ENCODE results near the gene MPP4. TPM values are rescaled to one million over a fixed set of nuclear protein-coding genes. Genes with fewer than 3 reads are reported as not detected.

Gene MPP4
- total and polyA plus RNA-seq, 9 of the 15 experiments (the other 6 are each of a cell fraction or from before 2014, with no cell fraction given), result 0.03 to 0.08 TPM; not detected in 7

DNA sequence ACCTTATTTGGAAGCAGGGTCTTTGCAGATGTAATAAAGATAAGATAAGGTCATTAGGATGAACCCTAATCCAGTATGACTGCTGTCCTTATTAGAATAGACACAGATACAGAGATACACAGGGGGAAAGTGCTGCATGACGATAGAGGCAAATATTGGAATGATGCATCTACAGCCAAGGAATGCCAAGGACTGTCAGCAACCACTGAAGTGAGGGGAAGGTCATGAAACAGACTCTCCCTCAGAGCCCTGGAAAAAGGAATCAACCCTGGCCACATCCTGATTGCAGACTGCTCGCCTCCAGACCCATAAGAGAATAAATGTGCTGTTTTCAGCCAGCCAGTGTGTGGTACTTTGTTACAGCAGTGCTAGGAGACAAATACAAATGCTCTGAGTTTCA is 69.9 kb downstream of the MPP4 start (continued):
- TF ChIP-seq ZBTB33 (CRISPR knock-in tag; IDR thresholded peaks at IDR 0.05), result no peak

DNA sequence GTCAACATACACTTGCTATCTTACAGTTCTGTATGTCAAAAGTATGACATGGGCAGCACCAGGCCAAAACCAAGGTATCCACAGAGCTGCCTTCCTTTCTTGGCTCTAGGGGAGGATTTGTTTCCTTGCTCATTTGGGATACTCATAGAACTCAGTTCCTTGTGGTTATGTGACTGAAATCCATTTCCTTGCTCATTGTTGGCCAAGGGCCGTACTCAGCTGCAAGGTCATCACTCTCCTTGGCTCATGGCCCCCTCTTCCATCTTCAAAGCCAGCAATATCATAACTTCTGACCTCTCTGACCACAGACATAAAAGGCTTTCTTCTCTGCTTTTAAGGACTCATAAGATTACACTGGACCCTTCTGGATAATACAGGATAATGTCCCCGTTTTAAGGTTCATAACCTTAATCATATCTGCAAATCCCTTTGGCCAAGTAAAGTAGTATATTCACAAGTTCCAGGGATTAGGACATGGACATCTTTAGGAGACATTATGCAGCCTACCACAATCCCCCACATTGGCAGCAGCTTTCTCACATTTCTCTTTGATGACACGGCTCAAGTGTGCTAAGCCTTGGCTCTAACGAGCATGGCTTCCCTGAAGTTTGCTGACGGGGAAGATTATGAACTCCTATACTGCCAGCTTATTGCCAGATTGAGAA is 76.0 kb downstream of the MPP4 start:
- Histone ChIP-seq H3K36me3 (ENCODE audit: control insufficient read depth, insufficient read depth, low read length) (0 out of 3 replicates have a peak, but pooled peaks cover 3% of the 10 kb centered on the region), H2AFZ (ENCODE audit: low read depth, low read length) (no peak overlapping the region), H4K20me1 (replicated peaks; ENCODE audit: control insufficient read depth, insufficient read depth, low read length) (no peaks in the 10 kb centered on the region), H3K79me2 (ENCODE audit: control insufficient read depth, insufficient read depth, low read length) (no peaks in the 10 kb centered on the region), H3K9ac (ENCODE audit: insufficient read depth in 1 of 2, low read depth in 2 of 2, low read length in 2 of 2) (no peak overlapping the region), H3K4me3 (no peak overlapping the region), H3K9me1 (ENCODE audit: control insufficient read depth, insufficient read depth, low read length) (no peaks in the 10 kb centered on the region), H3K9me3 (replicated peaks; ENCODE audit: control insufficient read depth, insufficient read depth, low read depth, low read length) (no peaks in the 10 kb centered on the region), H3K4me2 (ENCODE audit: insufficient read depth, low read length) (no peak overlapping the region), H3K27ac (ENCODE audit: extremely low read depth, low read depth, low read length) (no peak overlapping the region), H3K27me3 (ENCODE audit: control insufficient read depth in 2 of 2, insufficient read depth in 2 of 2, low read length in 2 of 2) (no peaks in the 10 kb centered on the region), H3K4me1 (replicated peaks in 1 of 2; ENCODE audit: control insufficient read depth in 2 of 2, insufficient read depth in 2 of 2, low read length in 2 of 2) (peaks cover 0 to 7% of the 10 kb centered on the region in 2 experiments; a peak in 2 of 5 replicates)
- in situ Hi-C loops (cut with MboI), result no loop called here
- whole genome bisulfite sequencing (ENCODE audit: insufficient coverage, low coverage, missing lambda C conversion rate), result 62% methylated on average over 5 of the region's 5 CpGs
- no peak for DNase-seq (ENCODE audit: extremely low read depth in 1 of 4, low spot score in 3 of 4)
- no peak for FAIRE-seq
- intact Hi-C loops (cut with micrococcal nuclease), result no loop called here
- ChIA-PET CTCF (ENCODE audit: low intra/inter-chr PET ratio) (no interaction called here), POLR2A (interaction anchor here (0.9 kb wide), 1 partner anchor 10 kb away, joined by 3 read pairs; no protein-coding TSS in a partner anchor)
- no TSS peak for BruUV-seq (replicated peaks)
- ATAC-seq, result no peak
- TF ChIP-seq NFRKB (IDR thresholded peaks at IDR 0.05; ENCODE audit: low read depth) (no peak), MCM7 (IDR thresholded peaks at IDR 0.05) (no peak), RAD51 (IDR thresholded peaks at IDR 0.05; ENCODE audit: borderline replicate concordance, low read depth) (no peak), STAT5A (IDR thresholded peaks at IDR 0.05; ENCODE audit: borderline replicate concordance, low read length) (no peak), ZNF76 (CRISPR knock-in tag; IDR thresholded peaks at IDR 0.05; ENCODE audit: borderline replicate concordance) (no peak), SOX6 (IDR thresholded peaks at IDR 0.05) (no peak), ZNF146 (CRISPR knock-in tag; IDR thresholded peaks at IDR 0.05; ENCODE audit: unreplicated experiment) (no peak), ZNF639 (CRISPR knock-in tag; conservative IDR thresholded peaks at IDR 0.05 in 1 of 2, IDR thresholded peaks at IDR 0.05 in 1 of 2) (no peak), HDAC1 (IDR thresholded peaks at IDR 0.05) (no peak), OTX1 (CRISPR knock-in tag; IDR thresholded peaks at IDR 0.05) (no peak), CBFA2T3 (IDR thresholded peaks at IDR 0.05) (no peak), STAG1 (CRISPR knock-in tag; IDR thresholded peaks at IDR 0.05; ENCODE audit: borderline replicate concordance) (no peak)
- TF ChIP-seq, protein P1, sequence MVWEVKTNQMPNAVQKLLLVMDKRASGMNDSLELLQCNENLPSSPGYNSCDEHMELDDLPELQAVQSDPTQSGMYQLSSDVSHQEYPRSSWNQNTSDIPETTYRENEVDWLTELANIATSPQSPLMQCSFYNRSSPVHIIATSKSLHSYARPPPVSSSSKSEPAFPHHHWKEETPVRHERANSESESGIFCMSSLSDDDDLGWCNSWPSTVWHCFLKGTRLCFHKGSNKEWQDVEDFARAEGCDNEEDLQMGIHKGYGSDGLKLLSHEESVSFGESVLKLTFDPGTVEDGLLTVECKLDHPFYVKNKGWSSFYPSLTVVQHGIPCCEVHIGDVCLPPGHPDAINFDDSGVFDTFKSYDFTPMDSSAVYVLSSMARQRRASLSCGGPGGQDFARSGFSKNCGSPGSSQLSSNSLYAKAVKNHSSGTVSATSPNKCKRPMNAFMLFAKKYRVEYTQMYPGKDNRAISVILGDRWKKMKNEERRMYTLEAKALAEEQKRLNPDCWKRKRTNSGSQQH (CRISPR knock-in tag; IDR thresholded peaks at IDR 0.05), result no peak
- TF ChIP-seq, protein P2, sequence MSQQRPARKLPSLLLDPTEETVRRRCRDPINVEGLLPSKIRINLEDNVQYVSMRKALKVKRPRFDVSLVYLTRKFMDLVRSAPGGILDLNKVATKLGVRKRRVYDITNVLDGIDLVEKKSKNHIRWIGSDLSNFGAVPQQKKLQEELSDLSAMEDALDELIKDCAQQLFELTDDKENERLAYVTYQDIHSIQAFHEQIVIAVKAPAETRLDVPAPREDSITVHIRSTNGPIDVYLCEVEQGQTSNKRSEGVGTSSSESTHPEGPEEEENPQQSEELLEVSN (IDR thresholded peaks at IDR 0.05; ENCODE audit: borderline replicate concordance in 1 of 2, extremely low read depth in 1 of 2, insufficient read depth in 1 of 2, insufficient read length in 1 of 2, low read depth in 1 of 2, low read length in 1 of 2, poor library complexity in 1 of 2, severe bottlenecking in 1 of 2), result no peak

Measured in K562 (cell line).